ENCODE results near the gene PRR20G.

PRR20G gene

DNA sequence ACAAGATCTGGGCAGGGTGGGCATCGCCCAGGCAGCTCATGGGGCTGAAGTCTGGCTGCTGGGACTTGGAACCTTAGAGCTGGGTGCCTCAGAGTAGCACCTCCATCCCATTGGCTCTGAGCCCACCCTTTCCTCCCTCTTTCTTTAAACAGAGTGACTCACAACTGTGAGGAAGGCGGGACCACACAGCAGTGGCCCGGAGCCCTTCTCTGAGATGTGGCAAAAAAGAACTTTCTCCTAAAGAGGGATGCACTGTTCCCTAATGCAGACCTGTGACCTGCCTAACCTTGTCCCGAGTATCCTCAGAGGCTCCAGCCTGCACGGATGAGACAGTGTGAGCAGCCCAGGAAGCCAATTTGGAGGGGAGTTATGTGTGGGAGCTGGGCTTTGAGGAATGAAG, 23.6 kb downstream of the PRR20G start (continued):
- TF ChIP-seq ZIC2 (tag by site-specific recombination; IDR thresholded peaks at IDR 0.05) (no peak), ZNF341 (tag by site-specific recombination; IDR thresholded peaks at IDR 0.05; ENCODE audit: low read depth) (no peak), EGR2 (tag by site-specific recombination; IDR thresholded peaks at IDR 0.05; ENCODE audit: low read depth) (no peak)

DNA sequence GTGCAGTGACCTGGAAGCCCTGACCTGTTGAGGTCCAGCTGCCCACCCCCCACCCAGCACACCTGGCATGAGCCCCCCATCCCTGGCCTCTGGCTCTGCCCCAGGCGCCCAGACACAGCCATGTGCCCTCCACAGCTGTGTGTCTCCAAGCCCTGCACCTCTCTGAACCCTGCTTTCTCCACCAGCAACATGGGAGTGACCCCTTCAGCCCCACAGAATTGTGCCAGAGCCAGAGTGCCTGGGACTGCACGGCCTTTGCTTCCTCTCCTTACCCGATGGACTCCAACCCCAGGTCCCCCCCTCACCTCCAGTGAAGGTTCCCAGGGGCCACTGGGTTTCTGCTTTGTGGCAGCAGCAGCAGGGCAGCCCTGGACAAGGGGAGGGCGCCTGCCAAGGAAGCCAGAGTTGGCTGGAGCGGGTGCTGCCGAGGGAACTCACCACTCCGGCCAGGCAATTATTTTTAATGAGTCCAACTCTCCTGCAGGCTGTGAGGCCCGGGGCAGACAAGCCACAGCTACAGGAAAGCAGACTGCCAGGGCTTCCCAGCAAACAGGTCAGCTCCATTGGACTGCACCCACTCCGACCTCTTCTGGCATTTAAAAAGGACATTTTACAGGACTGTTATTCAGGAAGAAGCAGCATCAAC, 24.1 kb downstream of the PRR20G start:
- POLR2A ChIA-PET = no interaction called here
- CTCF ChIA-PET = no interaction called here

DNA sequence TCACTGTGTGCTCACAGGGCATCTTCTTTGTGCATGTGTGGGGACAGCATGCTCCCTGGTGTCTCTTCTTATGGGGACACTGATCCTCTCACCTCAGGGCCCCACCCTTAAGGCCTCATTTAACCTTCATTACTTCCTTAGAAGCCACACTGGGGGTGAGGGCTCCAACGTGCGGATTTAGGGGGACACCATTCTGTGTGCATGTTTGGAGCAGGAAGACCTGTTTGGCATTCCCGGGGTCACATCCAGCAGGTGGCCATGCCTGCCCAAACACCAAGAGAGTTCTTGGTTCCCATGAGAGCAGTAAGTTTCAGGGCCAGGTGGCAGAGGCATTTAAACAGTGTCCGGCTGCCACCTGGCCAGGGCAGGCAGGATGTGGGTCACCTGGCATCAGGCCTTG, 24.8 kb downstream of the PRR20G start:
- ChIA-PET POLR2A (no interaction called here), CTCF (no interaction called here)
- no peak overlapping the region for H3K4me3 ChIP-seq (ENCODE audit: low read depth, low read length)
- no peaks in the 10 kb centered on the region for H3K9me3 ChIP-seq (ENCODE audit: control insufficient read depth, insufficient read depth, low read depth, low read length)
- H3K4me1 ChIP-seq (ENCODE audit: control insufficient read depth, insufficient read depth, low read length) = no peaks in the 10 kb centered on the region
- no peaks in the 10 kb centered on the region for H3K36me3 ChIP-seq (ENCODE audit: control insufficient read depth in 2 of 2, insufficient read depth in 1 of 2, low read length in 2 of 2)
- H3K27ac ChIP-seq (ENCODE audit: extremely low read depth, low read depth, low read length) = no peak overlapping the region
- TF ChIP-seq, protein P1, sequence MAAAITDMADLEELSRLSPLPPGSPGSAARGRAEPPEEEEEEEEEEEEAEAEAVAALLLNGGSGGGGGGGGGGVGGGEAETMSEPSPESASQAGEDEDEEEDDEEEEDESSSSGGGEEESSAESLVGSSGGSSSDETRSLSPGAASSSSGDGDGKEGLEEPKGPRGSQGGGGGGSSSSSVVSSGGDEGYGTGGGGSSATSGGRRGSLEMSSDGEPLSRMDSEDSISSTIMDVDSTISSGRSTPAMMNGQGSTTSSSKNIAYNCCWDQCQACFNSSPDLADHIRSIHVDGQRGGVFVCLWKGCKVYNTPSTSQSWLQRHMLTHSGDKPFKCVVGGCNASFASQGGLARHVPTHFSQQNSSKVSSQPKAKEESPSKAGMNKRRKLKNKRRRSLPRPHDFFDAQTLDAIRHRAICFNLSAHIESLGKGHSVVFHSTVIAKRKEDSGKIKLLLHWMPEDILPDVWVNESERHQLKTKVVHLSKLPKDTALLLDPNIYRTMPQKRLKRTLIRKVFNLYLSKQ (tag by site-specific recombination; IDR thresholded peaks at IDR 0.05; ENCODE audit: borderline replicate concordance) = no peak
- TF ChIP-seq, protein P2, sequence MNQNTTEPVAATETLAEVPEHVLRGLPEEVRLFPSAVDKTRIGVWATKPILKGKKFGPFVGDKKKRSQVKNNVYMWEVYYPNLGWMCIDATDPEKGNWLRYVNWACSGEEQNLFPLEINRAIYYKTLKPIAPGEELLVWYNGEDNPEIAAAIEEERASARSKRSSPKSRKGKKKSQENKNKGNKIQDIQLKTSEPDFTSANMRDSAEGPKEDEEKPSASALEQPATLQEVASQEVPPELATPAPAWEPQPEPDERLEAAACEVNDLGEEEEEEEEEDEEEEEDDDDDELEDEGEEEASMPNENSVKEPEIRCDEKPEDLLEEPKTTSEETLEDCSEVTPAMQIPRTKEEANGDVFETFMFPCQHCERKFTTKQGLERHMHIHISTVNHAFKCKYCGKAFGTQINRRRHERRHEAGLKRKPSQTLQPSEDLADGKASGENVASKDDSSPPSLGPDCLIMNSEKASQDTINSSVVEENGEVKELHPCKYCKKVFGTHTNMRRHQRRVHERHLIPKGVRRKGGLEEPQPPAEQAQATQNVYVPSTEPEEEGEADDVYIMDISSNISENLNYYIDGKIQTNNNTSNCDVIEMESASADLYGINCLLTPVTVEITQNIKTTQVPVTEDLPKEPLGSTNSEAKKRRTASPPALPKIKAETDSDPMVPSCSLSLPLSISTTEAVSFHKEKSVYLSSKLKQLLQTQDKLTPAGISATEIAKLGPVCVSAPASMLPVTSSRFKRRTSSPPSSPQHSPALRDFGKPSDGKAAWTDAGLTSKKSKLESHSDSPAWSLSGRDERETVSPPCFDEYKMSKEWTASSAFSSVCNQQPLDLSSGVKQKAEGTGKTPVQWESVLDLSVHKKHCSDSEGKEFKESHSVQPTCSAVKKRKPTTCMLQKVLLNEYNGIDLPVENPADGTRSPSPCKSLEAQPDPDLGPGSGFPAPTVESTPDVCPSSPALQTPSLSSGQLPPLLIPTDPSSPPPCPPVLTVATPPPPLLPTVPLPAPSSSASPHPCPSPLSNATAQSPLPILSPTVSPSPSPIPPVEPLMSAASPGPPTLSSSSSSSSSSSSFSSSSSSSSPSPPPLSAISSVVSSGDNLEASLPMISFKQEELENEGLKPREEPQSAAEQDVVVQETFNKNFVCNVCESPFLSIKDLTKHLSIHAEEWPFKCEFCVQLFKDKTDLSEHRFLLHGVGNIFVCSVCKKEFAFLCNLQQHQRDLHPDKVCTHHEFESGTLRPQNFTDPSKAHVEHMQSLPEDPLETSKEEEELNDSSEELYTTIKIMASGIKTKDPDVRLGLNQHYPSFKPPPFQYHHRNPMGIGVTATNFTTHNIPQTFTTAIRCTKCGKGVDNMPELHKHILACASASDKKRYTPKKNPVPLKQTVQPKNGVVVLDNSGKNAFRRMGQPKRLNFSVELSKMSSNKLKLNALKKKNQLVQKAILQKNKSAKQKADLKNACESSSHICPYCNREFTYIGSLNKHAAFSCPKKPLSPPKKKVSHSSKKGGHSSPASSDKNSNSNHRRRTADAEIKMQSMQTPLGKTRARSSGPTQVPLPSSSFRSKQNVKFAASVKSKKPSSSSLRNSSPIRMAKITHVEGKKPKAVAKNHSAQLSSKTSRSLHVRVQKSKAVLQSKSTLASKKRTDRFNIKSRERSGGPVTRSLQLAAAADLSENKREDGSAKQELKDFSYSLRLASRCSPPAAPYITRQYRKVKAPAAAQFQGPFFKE (tag by site-specific recombination; IDR thresholded peaks at IDR 0.05; ENCODE audit: borderline replicate concordance) = no peak

More for the DNA sequence above, 24.1 kb downstream of the PRR20G start:
- Histone ChIP-seq H3K4me3 (ENCODE audit: low read depth, low read length) (no peak overlapping the region), H3K9me3 (ENCODE audit: control insufficient read depth, insufficient read depth, low read depth, low read length) (no peaks in the 10 kb centered on the region), H3K27ac (ENCODE audit: extremely low read depth, low read depth, low read length) (no peak overlapping the region), H3K36me3 (ENCODE audit: control insufficient read depth in 2 of 2, insufficient read depth in 1 of 2, low read length in 2 of 2) (no peaks in the 10 kb centered on the region), H3K4me1 (ENCODE audit: control insufficient read depth, insufficient read depth, low read length) (no peaks in the 10 kb centered on the region)
- TF ChIP-seq, protein P3, sequence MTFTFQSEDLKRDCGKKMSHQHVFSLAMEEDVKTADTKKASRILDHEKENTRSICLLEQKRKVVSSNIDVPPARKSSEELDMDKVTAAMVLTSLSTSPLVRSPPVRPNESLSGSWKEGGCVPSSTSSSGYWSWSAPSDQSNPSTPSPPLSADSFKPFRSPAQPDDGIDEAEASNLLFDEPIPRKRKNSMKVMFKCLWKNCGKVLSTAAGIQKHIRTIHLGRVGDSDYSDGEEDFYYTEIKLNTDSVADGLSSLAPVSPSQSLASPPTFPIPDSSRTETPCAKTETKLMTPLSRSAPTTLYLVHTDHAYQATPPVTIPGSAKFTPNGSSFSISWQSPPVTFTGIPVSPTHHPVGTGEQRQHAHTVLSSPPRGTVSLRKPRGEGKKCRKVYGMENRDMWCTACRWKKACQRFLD (tag by site-specific recombination; IDR thresholded peaks at IDR 0.05) = no peak
- TF ChIP-seq ZNF10 (tag by site-specific recombination; IDR thresholded peaks at IDR 0.05) (no peak), ZNF391 (tag by site-specific recombination; IDR thresholded peaks at IDR 0.05; ENCODE audit: borderline replicate concordance, low read depth) (no peak), ZBTB8A (tag by site-specific recombination; IDR thresholded peaks at IDR 0.05) (no peak), ZFP3 (tag by site-specific recombination; IDR thresholded peaks at IDR 0.05; ENCODE audit: low read depth) (no peak), ZSCAN16 (tag by site-specific recombination; IDR thresholded peaks at IDR 0.05) (no peak), HOXC10 (CRISPR knock-in tag; IDR thresholded peaks at IDR 0.05) (no peak), ZNF654 (tag by site-specific recombination; IDR thresholded peaks at IDR 0.05; ENCODE audit: low read depth) (no peak), ZNF473 (tag by site-specific recombination; IDR thresholded peaks at IDR 0.05) (no peak), ZNF544 (tag by site-specific recombination; IDR thresholded peaks at IDR 0.05) (no peak), ZNF175 (tag by site-specific recombination; IDR thresholded peaks at IDR 0.05) (no peak), ZNF571 (tag by site-specific recombination; IDR thresholded peaks at IDR 0.05) (no peak), EGR2 (tag by site-specific recombination; IDR thresholded peaks at IDR 0.05; ENCODE audit: low read depth) (no peak), HOXD13 (CRISPR knock-in tag; IDR thresholded peaks at IDR 0.05; ENCODE audit: borderline replicate concordance) (no peak)
- TF ChIP-seq, protein P4, sequence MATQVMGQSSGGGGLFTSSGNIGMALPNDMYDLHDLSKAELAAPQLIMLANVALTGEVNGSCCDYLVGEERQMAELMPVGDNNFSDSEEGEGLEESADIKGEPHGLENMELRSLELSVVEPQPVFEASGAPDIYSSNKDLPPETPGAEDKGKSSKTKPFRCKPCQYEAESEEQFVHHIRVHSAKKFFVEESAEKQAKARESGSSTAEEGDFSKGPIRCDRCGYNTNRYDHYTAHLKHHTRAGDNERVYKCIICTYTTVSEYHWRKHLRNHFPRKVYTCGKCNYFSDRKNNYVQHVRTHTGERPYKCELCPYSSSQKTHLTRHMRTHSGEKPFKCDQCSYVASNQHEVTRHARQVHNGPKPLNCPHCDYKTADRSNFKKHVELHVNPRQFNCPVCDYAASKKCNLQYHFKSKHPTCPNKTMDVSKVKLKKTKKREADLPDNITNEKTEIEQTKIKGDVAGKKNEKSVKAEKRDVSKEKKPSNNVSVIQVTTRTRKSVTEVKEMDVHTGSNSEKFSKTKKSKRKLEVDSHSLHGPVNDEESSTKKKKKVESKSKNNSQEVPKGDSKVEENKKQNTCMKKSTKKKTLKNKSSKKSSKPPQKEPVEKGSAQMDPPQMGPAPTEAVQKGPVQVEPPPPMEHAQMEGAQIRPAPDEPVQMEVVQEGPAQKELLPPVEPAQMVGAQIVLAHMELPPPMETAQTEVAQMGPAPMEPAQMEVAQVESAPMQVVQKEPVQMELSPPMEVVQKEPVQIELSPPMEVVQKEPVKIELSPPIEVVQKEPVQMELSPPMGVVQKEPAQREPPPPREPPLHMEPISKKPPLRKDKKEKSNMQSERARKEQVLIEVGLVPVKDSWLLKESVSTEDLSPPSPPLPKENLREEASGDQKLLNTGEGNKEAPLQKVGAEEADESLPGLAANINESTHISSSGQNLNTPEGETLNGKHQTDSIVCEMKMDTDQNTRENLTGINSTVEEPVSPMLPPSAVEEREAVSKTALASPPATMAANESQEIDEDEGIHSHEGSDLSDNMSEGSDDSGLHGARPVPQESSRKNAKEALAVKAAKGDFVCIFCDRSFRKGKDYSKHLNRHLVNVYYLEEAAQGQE (tag by site-specific recombination; IDR thresholded peaks at IDR 0.05) = no peak
- TF ChIP-seq, protein P5, sequence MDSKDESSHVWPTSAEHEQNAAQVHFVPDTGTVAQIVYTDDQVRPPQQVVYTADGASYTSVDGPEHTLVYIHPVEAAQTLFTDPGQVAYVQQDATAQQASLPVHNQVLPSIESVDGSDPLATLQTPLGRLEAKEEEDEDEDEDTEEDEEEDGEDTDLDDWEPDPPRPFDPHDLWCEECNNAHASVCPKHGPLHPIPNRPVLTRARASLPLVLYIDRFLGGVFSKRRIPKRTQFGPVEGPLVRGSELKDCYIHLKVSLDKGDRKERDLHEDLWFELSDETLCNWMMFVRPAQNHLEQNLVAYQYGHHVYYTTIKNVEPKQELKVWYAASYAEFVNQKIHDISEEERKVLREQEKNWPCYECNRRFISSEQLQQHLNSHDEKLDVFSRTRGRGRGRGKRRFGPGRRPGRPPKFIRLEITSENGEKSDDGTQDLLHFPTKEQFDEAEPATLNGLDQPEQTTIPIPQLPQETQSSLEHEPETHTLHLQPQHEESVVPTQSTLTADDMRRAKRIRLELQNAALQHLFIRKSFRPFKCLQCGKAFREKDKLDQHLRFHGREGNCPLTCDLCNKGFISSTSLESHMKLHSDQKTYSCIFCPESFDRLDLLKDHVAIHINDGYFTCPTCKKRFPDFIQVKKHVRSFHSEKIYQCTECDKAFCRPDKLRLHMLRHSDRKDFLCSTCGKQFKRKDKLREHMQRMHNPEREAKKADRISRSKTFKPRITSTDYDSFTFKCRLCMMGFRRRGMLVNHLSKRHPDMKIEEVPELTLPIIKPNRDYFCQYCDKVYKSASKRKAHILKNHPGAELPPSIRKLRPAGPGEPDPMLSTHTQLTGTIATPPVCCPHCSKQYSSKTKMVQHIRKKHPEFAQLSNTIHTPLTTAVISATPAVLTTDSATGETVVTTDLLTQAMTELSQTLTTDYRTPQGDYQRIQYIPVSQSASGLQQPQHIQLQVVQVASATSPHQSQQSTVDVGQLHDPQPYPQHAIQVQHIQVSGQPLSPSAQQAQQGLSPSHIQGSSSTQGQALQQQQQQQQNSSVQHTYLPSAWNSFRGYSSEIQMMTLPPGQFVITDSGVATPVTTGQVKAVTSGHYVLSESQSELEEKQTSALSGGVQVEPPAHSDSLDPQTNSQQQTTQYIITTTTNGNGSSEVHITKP (tag by site-specific recombination; IDR thresholded peaks at IDR 0.05) = no peak
